Measurements from ENCODE around the gene SIGLEC7.

SIGLEC7 gene

DNA sequence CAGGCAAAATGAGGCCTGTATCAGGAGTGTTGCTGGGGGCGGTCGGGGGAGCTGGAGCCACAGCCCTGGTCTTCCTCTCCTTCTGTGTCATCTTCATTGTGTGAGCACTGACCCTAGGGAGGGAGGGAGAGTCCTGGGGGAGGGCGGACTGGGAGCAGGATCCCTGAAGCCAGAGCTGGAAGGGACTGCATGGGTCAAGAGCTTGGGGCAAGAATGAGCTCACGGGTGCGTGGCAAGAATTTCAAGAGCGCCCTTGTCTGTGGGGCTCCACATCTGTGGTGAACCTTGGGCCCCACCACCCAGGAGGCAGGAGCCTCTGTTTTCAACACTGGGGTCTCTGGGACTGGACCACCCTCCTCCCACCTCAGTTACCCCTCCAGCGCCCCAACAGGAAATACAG lies 4.7 kb downstream of the SIGLEC7 start:
- H3K4me3 ChIP-seq (ENCODE audit: low read length): no peak overlapping the region
- no peaks in the 10 kb centered on the region for H3K9me2 ChIP-seq (replicated peaks; ENCODE audit: insufficient read depth, low read length)
- H3F3A ChIP-seq (ENCODE audit: insufficient read depth, low read length): no peaks in the 10 kb centered on the region
- H3K9me3 ChIP-seq (replicated peaks; ENCODE audit: insufficient read depth, low read length): no peaks in the 10 kb centered on the region
- no peak overlapping the region for H3K27ac ChIP-seq (ENCODE audit: low read length)
- H3K4me2 ChIP-seq (ENCODE audit: low read depth, low read length): no peak overlapping the region
- H3K4me1 ChIP-seq (ENCODE audit: low read length): no peaks in the 10 kb centered on the region
- H3K27me3 ChIP-seq (replicated peaks; ENCODE audit: insufficient read depth, low read length): no peaks in the 10 kb centered on the region; the same call in 1 of the 2 replicates
- no peak overlapping the region for H2AFZ ChIP-seq (ENCODE audit: low read length)
- H3K36me3 ChIP-seq (replicated peaks; ENCODE audit: insufficient read depth, low read length): no peaks in the 10 kb centered on the region
- no peak for TF ChIP-seq EZH2 (optimal IDR thresholded peaks at IDR 0.05; ENCODE audit: low read depth, low read length)
- DNase-seq: no peak
- no peaks in the 10 kb centered on the region for H4K20me1 ChIP-seq (ENCODE audit: insufficient read depth, low read length)
- no peak overlapping the region for H3K9ac ChIP-seq (ENCODE audit: low read length)
- no peaks in the 10 kb centered on the region for H3K79me2 ChIP-seq (ENCODE audit: low read length)

DNA sequence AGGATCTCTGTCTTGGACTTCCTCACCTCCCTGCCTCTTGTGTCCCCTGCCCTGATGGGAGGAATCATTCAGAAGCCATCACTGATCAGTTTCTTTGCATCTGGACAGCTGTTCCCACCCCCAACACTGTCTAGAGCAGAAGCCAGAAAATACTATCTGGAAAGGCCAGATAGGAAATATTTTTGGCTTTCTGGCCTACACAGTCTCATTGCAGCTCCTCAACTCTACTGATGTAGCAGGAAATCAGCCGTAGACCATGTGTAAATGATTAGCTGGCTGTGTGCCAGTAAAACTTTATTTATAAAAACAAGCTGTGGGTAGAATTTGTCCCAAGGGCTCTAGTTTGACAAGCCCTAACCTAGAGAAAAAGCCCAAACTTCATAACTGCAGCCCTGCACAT lies 5.6 kb downstream of the SIGLEC7 start:
- no peak overlapping the region for H3K27ac ChIP-seq (ENCODE audit: low read length)
- H3K79me2 ChIP-seq (ENCODE audit: low read length): no peaks in the 10 kb centered on the region
- no peak overlapping the region for H3K4me2 ChIP-seq (ENCODE audit: low read depth, low read length)
- no peak overlapping the region for H2AFZ ChIP-seq (ENCODE audit: low read length)
- H3K4me3 ChIP-seq (ENCODE audit: low read length): no peak overlapping the region
- TF ChIP-seq EZH2 (optimal IDR thresholded peaks at IDR 0.05; ENCODE audit: low read depth, low read length) (no peak), EZH2phosphoT487 (IDR thresholded peaks at IDR 0.05; ENCODE audit: low read length) (no peak)
- TF ChIP-seq, protein P1, sequence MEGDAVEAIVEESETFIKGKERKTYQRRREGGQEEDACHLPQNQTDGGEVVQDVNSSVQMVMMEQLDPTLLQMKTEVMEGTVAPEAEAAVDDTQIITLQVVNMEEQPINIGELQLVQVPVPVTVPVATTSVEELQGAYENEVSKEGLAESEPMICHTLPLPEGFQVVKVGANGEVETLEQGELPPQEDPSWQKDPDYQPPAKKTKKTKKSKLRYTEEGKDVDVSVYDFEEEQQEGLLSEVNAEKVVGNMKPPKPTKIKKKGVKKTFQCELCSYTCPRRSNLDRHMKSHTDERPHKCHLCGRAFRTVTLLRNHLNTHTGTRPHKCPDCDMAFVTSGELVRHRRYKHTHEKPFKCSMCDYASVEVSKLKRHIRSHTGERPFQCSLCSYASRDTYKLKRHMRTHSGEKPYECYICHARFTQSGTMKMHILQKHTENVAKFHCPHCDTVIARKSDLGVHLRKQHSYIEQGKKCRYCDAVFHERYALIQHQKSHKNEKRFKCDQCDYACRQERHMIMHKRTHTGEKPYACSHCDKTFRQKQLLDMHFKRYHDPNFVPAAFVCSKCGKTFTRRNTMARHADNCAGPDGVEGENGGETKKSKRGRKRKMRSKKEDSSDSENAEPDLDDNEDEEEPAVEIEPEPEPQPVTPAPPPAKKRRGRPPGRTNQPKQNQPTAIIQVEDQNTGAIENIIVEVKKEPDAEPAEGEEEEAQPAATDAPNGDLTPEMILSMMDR (IDR thresholded peaks at IDR 0.05; ENCODE audit: low read length): no peak
- no peaks in the 10 kb centered on the region for H3K36me3 ChIP-seq (replicated peaks; ENCODE audit: insufficient read depth, low read length)
- no peak overlapping the region for H3K9ac ChIP-seq (ENCODE audit: low read length)
- no peaks in the 10 kb centered on the region for H3K9me3 ChIP-seq (replicated peaks; ENCODE audit: insufficient read depth, low read length)
- H3K27me3 ChIP-seq (replicated peaks; ENCODE audit: insufficient read depth, low read length): peaks cover 3% of the 10 kb centered on the region
- no peaks in the 10 kb centered on the region for H3K9me2 ChIP-seq (replicated peaks; ENCODE audit: insufficient read depth, low read length)
- no peak for DNase-seq
- no peaks in the 10 kb centered on the region for H4K20me1 ChIP-seq (ENCODE audit: insufficient read depth, low read length)
- no peaks in the 10 kb centered on the region for H3K4me1 ChIP-seq (ENCODE audit: low read length)
- no peaks in the 10 kb centered on the region for H3F3A ChIP-seq (ENCODE audit: insufficient read depth, low read length)

DNA sequence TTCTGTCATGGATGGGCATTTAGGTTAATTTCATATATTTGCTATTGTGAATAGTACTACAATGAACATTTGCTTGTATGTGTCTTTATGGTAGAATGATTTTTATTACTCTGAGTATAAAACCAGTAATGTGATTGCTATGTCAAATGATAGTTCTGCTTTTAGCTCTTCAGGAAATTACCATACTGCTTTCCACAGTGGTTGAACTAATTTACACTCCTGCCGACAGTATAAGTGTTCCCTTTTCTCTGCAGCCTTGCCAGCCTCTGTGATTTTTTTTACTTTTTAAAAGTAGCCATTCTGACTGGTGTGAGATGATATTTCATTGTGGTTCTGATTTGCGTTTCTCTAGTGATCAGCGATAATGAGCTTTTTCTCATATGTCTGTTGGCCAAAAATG lies 6.5 kb downstream of the SIGLEC7 start:
- no peak for DNase-seq
- TF ChIP-seq EZH2phosphoT487 (IDR thresholded peaks at IDR 0.05; ENCODE audit: low read length) (no peak), EZH2 (optimal IDR thresholded peaks at IDR 0.05; ENCODE audit: low read depth, low read length) (no peak)
- TF ChIP-seq, protein P1 (IDR thresholded peaks at IDR 0.05; ENCODE audit: low read length): no peak
- H3K27ac ChIP-seq (ENCODE audit: low read length): no peak overlapping the region

DNA sequence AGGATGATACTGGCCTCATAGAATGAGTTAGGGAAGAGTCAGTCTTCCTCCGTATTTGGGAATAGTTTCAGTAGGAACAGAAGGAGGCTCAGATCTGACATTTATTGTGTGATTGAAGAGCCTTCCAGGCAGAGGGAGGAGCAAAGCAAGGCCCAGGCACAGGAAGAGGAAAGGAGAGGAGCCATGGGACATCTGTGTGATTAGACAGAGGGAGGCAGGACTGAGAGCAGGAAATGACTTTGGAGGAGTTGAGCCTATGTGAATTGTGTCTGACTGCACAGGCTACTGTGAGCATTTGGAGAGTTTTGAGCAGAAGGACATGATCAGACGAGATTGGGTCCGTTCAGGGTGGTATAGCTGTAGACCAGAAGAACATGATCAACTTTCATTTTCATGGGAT lies 8.5 kb downstream of the SIGLEC7 start:
- Histone ChIP-seq H3F3A (ENCODE audit: insufficient read depth, low read length) (no peaks in the 10 kb centered on the region), H3K27me3 (replicated peaks; ENCODE audit: insufficient read depth, low read length) (peaks cover 9% of the 10 kb centered on the region), H3K4me1 (ENCODE audit: low read length) (no peaks in the 10 kb centered on the region), H2AFZ (ENCODE audit: low read length) (no peak overlapping the region), H3K79me2 (ENCODE audit: low read length) (no peaks in the 10 kb centered on the region), H4K20me1 (ENCODE audit: insufficient read depth, low read length) (no peaks in the 10 kb centered on the region), H3K27ac (ENCODE audit: low read length) (no peak overlapping the region), H3K9me3 (replicated peaks; ENCODE audit: insufficient read depth, low read length) (no peaks in the 10 kb centered on the region), H3K36me3 (replicated peaks; ENCODE audit: insufficient read depth, low read length) (no peaks in the 10 kb centered on the region), H3K9me2 (replicated peaks; ENCODE audit: insufficient read depth, low read length) (no peaks in the 10 kb centered on the region), H3K4me3 (ENCODE audit: low read length) (no peak overlapping the region), H3K4me2 (ENCODE audit: low read depth, low read length) (no peak overlapping the region), H3K9ac (ENCODE audit: low read length) (no peak overlapping the region)
- TF ChIP-seq, protein P1 (IDR thresholded peaks at IDR 0.05; ENCODE audit: low read length): no peak
- TF ChIP-seq EZH2 (optimal IDR thresholded peaks at IDR 0.05; ENCODE audit: low read depth, low read length) (no peak), EZH2phosphoT487 (IDR thresholded peaks at IDR 0.05; ENCODE audit: low read length) (no peak)
- no peak for DNase-seq

More for the DNA sequence above, 6.5 kb downstream of the SIGLEC7 start:
- no peak overlapping the region for H3K4me3 ChIP-seq (ENCODE audit: low read length)
- no peaks in the 10 kb centered on the region for H4K20me1 ChIP-seq (ENCODE audit: insufficient read depth, low read length)
- no peaks in the 10 kb centered on the region for H3K36me3 ChIP-seq (replicated peaks; ENCODE audit: insufficient read depth, low read length)
- H2AFZ ChIP-seq (ENCODE audit: low read length): no peak overlapping the region
- H3K79me2 ChIP-seq (ENCODE audit: low read length): no peaks in the 10 kb centered on the region
- no peaks in the 10 kb centered on the region for H3K9me2 ChIP-seq (replicated peaks; ENCODE audit: insufficient read depth, low read length)
- no peak overlapping the region for H3K4me2 ChIP-seq (ENCODE audit: low read depth, low read length)
- H3F3A ChIP-seq (ENCODE audit: insufficient read depth, low read length): no peaks in the 10 kb centered on the region
- no peak overlapping the region for H3K9ac ChIP-seq (ENCODE audit: low read length)
- H3K27me3 ChIP-seq (replicated peaks; ENCODE audit: insufficient read depth, low read length): peaks cover 9% of the 10 kb centered on the region
- no peaks in the 10 kb centered on the region for H3K4me1 ChIP-seq (ENCODE audit: low read length)
- H3K9me3 ChIP-seq (replicated peaks; ENCODE audit: insufficient read depth, low read length): no peaks in the 10 kb centered on the region
